ENCODE results near the gene BBS9. TPM values are rescaled to one million over a fixed set of nuclear protein-coding genes. Genes with fewer than 3 reads are reported as not detected.

The BBS9 gene
- polyA plus RNA-seq, 1 donor, result 8.8 TPM

GRCh38 chr7:33422825-33423645 is 293.7 kb downstream of the BBS9 start:
- H3K9me3 ChIP-seq (ENCODE audit: control insufficient read depth, low read depth, low read length), result no peaks in the 10 kb centered on the region
- no peak for DNase-seq
- no peaks in the 10 kb centered on the region for H3K27me3 ChIP-seq (ENCODE audit: control insufficient read depth, insufficient read depth, low read length)
- H3K36me3 ChIP-seq (ENCODE audit: control insufficient read depth, insufficient read depth, low read length), result no peaks in the 10 kb centered on the region
- no peaks in the 10 kb centered on the region for H3K4me1 ChIP-seq (ENCODE audit: control insufficient read depth, insufficient read depth, low read length)
- 100% methylated on average over 1 of the region's 8 CpGs for WGBS (ENCODE audit: insufficient coverage, low lambda C conversion rate)
- H3K4me3 ChIP-seq (ENCODE audit: low read length), result no peak overlapping the region
- no peak overlapping the region for H3K27ac ChIP-seq (ENCODE audit: low read length)

- H3K4me1 ChIP-seq (ENCODE audit: control insufficient read depth, insufficient read depth, low read length), result no peaks in the 10 kb centered on the region
Measured at GRCh38 chr7:33423646-33424020, 294.3 kb downstream of the BBS9 start.

DNA sequence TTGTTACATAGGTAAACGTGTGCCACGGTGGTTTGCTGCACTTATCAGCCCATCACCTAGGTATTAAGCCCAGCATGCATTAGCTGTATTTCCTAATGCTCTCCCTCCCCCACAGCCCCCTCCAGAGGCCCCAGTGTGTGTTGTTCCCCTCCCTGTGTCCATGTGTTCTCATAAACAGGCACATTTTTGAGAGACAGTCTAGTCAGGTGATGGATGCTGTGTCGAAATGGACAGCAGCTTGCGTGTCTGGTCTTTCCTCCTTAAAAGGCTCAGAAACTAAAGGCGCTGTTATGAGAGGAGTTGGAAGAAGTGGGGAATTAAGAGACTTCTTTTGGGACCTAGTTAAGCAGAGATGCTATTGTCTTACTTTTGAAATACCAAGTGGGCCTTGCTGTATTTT is 296.0 kb downstream of the BBS9 start:
- no peak for DNase-seq
- Histone ChIP-seq H3K9me3 (ENCODE audit: control insufficient read depth, low read depth, low read length) (no peaks in the 10 kb centered on the region), H3K4me1 (ENCODE audit: control insufficient read depth, insufficient read depth, low read length) (no peaks in the 10 kb centered on the region), H3K36me3 (ENCODE audit: control insufficient read depth, insufficient read depth, low read length) (no peaks in the 10 kb centered on the region), H3K4me3 (ENCODE audit: low read length) (no peak overlapping the region), H3K27me3 (ENCODE audit: control insufficient read depth, insufficient read depth, low read length) (no peaks in the 10 kb centered on the region), H3K27ac (ENCODE audit: low read length) (no peak overlapping the region)
- WGBS (ENCODE audit: insufficient coverage, low lambda C conversion rate), result no CpG with 5 or more reads among the region's 5 CpGs

More at GRCh38 chr7:33423646-33424020, 294.3 kb downstream of the BBS9 start:
- H3K27me3 ChIP-seq (ENCODE audit: control insufficient read depth, insufficient read depth, low read length), result no peaks in the 10 kb centered on the region
- H3K36me3 ChIP-seq (ENCODE audit: control insufficient read depth, insufficient read depth, low read length), result no peaks in the 10 kb centered on the region
- DNase-seq, result no peak
- no peak overlapping the region for H3K4me3 ChIP-seq (ENCODE audit: low read length)
- no peak overlapping the region for H3K27ac ChIP-seq (ENCODE audit: low read length)
- H3K9me3 ChIP-seq (ENCODE audit: control insufficient read depth, low read depth, low read length), result no peaks in the 10 kb centered on the region
- WGBS (ENCODE audit: insufficient coverage, low lambda C conversion rate), result no CpG with 5 or more reads among the region's 1 CpG

- Histone ChIP-seq H3K27ac (ENCODE audit: low read length) (no peak overlapping the region), H3K4me1 (ENCODE audit: control insufficient read depth, insufficient read depth, low read length) (no peaks in the 10 kb centered on the region), H3K36me3 (ENCODE audit: control insufficient read depth, insufficient read depth, low read length) (no peaks in the 10 kb centered on the region), H3K4me3 (ENCODE audit: low read length) (no peak overlapping the region), H3K27me3 (ENCODE audit: control insufficient read depth, insufficient read depth, low read length) (no peaks in the 10 kb centered on the region), H3K9me3 (ENCODE audit: control insufficient read depth, low read depth, low read length) (no peaks in the 10 kb centered on the region)
- WGBS (ENCODE audit: insufficient coverage, low lambda C conversion rate), result 78% methylated on average over 3 of the region's 5 CpGs
- DNase-seq, result no peak
Measured at GRCh38 chr7:33425929-33426678, 296.7 kb downstream of the BBS9 start.

- H3K4me3 ChIP-seq (ENCODE audit: low read length), result no peak overlapping the region
- H3K27me3 ChIP-seq (ENCODE audit: control insufficient read depth, insufficient read depth, low read length), result no peaks in the 10 kb centered on the region
- DNase-seq, result no peak
- H3K27ac ChIP-seq (ENCODE audit: low read length), result no peak overlapping the region
- H3K4me1 ChIP-seq (ENCODE audit: control insufficient read depth, insufficient read depth, low read length), result no peaks in the 10 kb centered on the region
- no peaks in the 10 kb centered on the region for H3K36me3 ChIP-seq (ENCODE audit: control insufficient read depth, insufficient read depth, low read length)
- no peaks in the 10 kb centered on the region for H3K9me3 ChIP-seq (ENCODE audit: control insufficient read depth, low read depth, low read length)
Measured at GRCh38 chr7:33428415-33428814, 299.1 kb downstream of the BBS9 start.

DNA sequence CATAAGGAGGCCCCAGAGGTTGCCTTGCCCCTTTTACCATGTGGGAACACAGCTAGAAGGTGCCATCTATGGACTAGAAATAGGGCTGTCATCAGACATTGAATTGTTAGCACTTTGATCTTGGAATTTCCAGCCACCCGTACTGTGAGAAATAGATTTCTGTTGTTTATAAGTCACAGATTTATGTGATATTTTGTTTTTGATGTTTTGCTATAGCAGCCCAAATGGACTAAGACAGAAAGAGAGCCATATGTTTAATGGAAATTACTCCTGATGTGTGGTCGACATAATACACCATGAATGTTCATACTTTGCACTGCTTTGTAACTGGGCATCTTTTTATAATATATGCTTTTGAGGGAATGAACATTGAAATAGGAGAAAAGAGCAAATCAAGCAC is 302.2 kb downstream of the BBS9 start:
- Histone ChIP-seq H3K4me1 (ENCODE audit: control insufficient read depth, insufficient read depth, low read length) (no peaks in the 10 kb centered on the region), H3K27me3 (ENCODE audit: control insufficient read depth, insufficient read depth, low read length) (no peaks in the 10 kb centered on the region), H3K27ac (ENCODE audit: low read length) (no peak overlapping the region), H3K4me3 (ENCODE audit: low read length) (no peak overlapping the region), H3K36me3 (ENCODE audit: control insufficient read depth, insufficient read depth, low read length) (no peaks in the 10 kb centered on the region), H3K9me3 (ENCODE audit: control insufficient read depth, low read depth, low read length) (no peaks in the 10 kb centered on the region)
- no CpG with 5 or more reads among the region's 2 CpGs for WGBS (ENCODE audit: insufficient coverage, low lambda C conversion rate)
- no peak for DNase-seq

DNA sequence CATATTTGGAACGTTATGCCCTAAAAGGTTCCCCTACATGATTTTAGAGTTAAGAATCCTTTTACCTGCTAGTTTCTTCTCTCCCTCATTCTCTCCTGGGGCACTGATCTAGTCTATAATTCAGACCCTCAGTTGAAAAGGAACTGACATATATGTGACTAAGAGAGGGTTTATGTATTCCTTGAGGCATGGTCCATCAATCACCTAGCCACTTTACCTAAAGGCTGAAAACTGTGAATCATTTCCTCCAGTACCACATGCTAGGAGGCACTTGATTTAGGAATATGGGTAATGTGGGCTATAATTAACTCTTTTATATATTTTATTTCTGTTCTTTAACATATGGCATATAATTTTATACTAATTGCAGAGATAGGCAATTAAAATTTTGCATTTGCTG is 303.5 kb downstream of the BBS9 start:
- 100% methylated on average over 1 of the region's 1 CpG for WGBS (ENCODE audit: insufficient coverage, low lambda C conversion rate)
- H3K27ac ChIP-seq (ENCODE audit: low read length), result no peak overlapping the region
- no peaks in the 10 kb centered on the region for H3K27me3 ChIP-seq (ENCODE audit: control insufficient read depth, insufficient read depth, low read length)
- H3K9me3 ChIP-seq (ENCODE audit: control insufficient read depth, low read depth, low read length), result no peaks in the 10 kb centered on the region
- DNase-seq, result no peak
- H3K4me3 ChIP-seq (ENCODE audit: low read length), result no peak overlapping the region
- no peaks in the 10 kb centered on the region for H3K4me1 ChIP-seq (ENCODE audit: control insufficient read depth, insufficient read depth, low read length)
- H3K36me3 ChIP-seq (ENCODE audit: control insufficient read depth, insufficient read depth, low read length), result no peaks in the 10 kb centered on the region

GRCh38 chr7:33433357-33433756 is 304.0 kb downstream of the BBS9 start:
- Histone ChIP-seq H3K4me3 (ENCODE audit: low read length) (no peak overlapping the region), H3K4me1 (ENCODE audit: control insufficient read depth, insufficient read depth, low read length) (no peaks in the 10 kb centered on the region)
- WGBS (ENCODE audit: insufficient coverage, low lambda C conversion rate), result 100% methylated on average over 2 of the region's 2 CpGs

GRCh38 chr7:33444511-33444910 is 315.1 kb downstream of the BBS9 start:
- no peaks in the 10 kb centered on the region for H3K4me1 ChIP-seq (ENCODE audit: control insufficient read depth, insufficient read depth, low read length)
- no CpG with 5 or more reads among the region's 4 CpGs for WGBS (ENCODE audit: insufficient coverage, low lambda C conversion rate)
- no peak overlapping the region for H3K27ac ChIP-seq (ENCODE audit: low read length)
- no peak overlapping the region for H3K4me3 ChIP-seq (ENCODE audit: low read length)
- H3K27me3 ChIP-seq (ENCODE audit: control insufficient read depth, insufficient read depth, low read length), result no peaks in the 10 kb centered on the region
- no peak for DNase-seq
- no peaks in the 10 kb centered on the region for H3K36me3 ChIP-seq (ENCODE audit: control insufficient read depth, insufficient read depth, low read length)
- no peaks in the 10 kb centered on the region for H3K9me3 ChIP-seq (ENCODE audit: control insufficient read depth, low read depth, low read length)

More at GRCh38 chr7:33433357-33433756, 304.0 kb downstream of the BBS9 start:
- DNase-seq, result no peak
- H3K9me3 ChIP-seq (ENCODE audit: control insufficient read depth, low read depth, low read length), result no peaks in the 10 kb centered on the region
- H3K27me3 ChIP-seq (ENCODE audit: control insufficient read depth, insufficient read depth, low read length), result no peaks in the 10 kb centered on the region
- no peaks in the 10 kb centered on the region for H3K36me3 ChIP-seq (ENCODE audit: control insufficient read depth, insufficient read depth, low read length)
- H3K27ac ChIP-seq (ENCODE audit: low read length), result no peak overlapping the region

DNA sequence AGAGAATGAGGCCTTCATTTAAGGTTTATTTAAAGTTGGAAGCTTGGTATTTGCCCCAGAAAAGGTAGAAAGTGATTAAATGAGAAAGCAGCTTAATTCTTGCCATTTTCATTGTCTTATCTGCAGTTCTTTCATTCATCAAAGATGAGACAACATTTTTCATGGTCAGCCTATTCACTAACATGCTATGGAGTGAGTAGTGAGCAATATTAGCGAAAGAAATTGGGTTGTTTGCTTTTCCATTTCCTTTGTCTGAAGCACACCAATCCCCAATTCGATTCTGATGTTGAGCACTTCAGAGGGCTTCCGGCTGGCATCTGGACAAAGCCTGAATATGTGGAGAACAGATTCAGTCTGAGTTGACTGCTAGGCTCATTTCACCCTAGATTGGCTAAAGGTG is 317.2 kb downstream of the BBS9 start:
- Histone ChIP-seq H3K9me3 (ENCODE audit: control insufficient read depth, low read depth, low read length) (no peaks in the 10 kb centered on the region), H3K27me3 (ENCODE audit: control insufficient read depth, insufficient read depth, low read length) (no peaks in the 10 kb centered on the region), H3K27ac (ENCODE audit: low read length) (no peak overlapping the region), H3K4me3 (ENCODE audit: low read length) (no peak overlapping the region), H3K36me3 (ENCODE audit: control insufficient read depth, insufficient read depth, low read length) (no peaks in the 10 kb centered on the region), H3K4me1 (ENCODE audit: control insufficient read depth, insufficient read depth, low read length) (no peaks in the 10 kb centered on the region)
- no peak for DNase-seq
- no CpG with 5 or more reads among the region's 3 CpGs for WGBS (ENCODE audit: insufficient coverage, low lambda C conversion rate)

Measured in large intestine (tissue), 3 donors.